GM21390 (cell line): ENCODE data around the gene NTSR2.

Source experiments
- ATAC-seq: cut with Tn5 transposase; IDR thresholded peaks from one replicate; pipeline ENCODE4 v1.9.1; 2021; ENCODE audit not compliant: unreplicated experiment

NTSR2 gene

DNA sequence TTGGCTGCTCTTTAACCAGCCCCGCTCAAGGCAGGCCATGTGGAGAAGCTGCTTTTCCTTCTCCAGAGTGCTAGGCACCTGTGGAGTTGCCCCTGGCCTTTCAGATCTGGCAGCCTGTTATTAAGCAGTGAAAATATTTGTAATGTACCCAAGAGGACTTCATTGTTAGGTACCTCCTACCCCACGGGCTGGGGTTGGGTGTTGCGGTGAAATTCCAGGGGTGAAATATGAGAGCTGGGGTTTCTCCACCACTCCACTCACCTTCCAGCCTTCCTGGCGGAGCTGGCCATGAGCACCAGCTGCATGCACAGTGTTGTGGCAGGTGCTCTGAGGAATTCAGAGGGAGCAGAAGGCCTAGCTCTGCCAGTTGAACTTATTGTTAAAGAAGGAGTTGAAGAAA lies 39.1 kb downstream of the NTSR2 start:
- ATAC-seq, result no peak

DNA sequence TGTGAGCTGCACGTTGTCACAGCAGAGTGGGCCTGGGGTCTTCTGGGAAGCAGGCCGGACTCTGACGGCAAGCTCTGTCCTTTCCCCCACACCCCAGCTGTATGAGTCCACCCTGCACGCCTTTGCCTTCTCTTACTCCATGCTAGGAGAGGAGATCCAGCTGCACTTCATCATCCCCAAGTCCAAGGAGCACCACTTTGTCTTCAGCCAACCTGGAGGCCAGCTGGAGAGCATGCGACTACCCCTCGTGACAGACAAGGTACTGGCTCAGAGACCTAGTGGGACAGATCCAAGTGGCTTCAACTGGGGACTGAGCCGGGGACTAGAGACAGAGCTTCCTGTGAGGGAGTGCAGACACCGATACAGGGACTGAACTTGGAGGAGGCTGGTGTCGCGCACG lies 40.1 kb downstream of the NTSR2 start:
- no peak for ATAC-seq

DNA sequence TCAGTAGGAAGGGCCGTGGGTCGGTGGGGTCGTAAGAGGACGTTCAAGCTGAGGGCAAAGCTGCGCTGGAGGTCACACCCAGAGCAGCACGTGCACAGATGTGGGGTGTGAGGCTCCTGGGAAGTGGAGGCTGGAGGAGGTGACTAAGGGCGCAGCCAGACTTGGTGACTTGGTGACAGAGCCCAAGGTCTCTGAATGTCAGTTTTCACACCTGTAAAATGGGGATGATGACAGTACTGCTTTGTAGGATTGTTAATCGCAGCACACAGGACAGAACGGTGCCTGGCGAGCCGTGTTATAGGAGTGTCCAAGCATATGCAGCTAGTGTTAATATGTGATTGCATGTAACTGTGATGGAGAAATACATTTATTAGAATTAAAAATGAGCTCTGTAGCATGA lies 40.8 kb downstream of the NTSR2 start:
- ATAC-seq, result no peak

- ATAC-seq, result no peak
These were observed 41.3 kb downstream of the NTSR2 start for GRCh38 chr2:11628675-11629074.

DNA sequence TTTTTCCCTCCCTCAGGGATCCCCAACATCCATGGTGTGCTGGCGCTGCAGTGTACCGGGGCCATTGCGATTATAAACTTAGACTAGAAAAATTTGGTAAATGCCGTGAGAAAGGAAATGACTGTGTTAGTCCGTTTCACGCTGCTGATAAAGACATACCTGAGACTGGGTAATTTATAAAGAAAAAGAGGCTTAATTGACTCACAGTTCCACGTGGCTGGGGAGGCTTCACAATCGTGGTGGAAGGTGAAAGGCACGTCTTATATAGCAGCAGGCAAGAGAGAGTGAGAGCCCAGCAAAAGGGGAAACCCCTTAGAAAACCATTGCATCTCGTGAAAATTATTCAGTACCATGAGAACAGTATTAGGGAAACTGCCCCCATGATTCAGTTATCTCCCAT lies 44.3 kb downstream of the NTSR2 start:
- ATAC-seq, result no peak

- ATAC-seq, result no peak
These were observed 45.1 kb downstream of the NTSR2 start for GRCh38 chr2:11624893-11625292.

GRCh38 chr2:11622611-11623010 lies 47.4 kb downstream of the NTSR2 start:
- no peak for ATAC-seq

DNA sequence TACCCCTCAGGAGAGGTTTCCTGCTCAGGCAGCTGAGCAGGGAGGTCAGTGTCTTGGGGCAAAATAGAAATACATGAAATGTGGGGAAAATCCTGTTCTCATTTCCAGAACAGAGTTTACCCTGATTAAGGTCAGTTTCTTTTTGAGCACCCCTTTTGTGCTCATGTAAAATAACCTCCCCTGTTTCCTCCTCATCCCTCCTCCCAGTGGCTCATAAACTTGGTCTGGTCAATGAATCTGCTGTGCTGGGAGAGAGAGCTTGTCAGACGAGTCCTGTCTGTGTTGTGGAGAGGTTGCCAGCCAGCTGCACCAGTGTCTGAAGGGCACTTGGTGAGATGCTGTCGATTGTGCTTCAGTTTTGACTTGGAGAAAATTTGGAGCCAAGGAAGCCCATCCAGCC lies 48.6 kb downstream of the NTSR2 start:
- ATAC-seq, result no peak

DNA sequence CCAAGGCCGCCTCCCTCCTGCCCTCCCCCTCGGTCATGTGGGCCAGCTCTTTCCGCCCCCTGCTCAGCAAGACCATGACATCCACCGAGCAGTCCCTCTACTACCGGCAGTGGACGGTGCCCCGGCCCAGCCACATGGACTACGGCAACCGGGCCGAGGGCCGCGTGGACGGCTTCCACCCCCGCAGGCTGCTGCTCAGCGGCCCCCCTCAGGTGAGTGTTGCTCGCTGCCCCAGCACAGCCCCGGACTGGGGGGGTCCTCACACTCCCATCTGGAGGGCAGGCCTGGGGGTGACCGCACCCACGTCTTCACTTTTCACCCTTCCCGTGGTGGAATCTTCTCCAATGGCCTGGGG lies 51.3 kb downstream of the NTSR2 start:
- no peak for ATAC-seq

- no peak for ATAC-seq
These were observed 51.8 kb downstream of the NTSR2 start for GRCh38 chr2:11617984-11618707.

GRCh38 chr2:11617527-11617926 lies 52.5 kb downstream of the NTSR2 start:
- no peak for ATAC-seq

DNA sequence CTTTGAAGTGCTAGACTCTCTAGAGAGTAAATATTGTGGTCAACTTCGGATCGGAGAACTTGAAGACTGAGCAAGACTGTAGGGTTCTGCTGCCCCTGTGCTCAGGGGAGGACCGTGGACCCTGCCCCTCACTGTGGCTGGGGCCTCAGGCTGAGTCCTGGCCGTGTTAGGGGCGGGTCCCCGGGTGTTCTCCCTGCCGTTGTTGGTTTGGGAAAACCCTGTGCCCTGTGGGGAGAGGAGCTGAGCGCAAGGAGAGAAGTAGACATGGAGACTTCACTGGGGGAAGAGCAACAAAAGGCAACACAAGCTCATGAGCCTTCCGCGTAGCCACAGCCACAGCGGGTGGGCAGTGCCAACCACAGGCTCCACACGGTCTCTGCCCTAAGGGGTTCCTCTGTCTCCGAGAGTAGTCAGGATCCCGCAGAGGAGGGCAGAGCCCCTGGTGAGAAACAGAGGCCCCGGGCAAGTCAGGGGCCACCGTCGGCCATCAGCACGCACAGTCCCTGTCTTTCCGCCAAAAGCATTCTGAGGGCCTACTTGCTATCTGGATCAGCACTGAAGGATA lies 53.1 kb downstream of the NTSR2 start:
- ATAC-seq, result no peak

- no peak for ATAC-seq
These were observed 53.8 kb downstream of the NTSR2 start for GRCh38 chr2:11616097-11616687.

DNA sequence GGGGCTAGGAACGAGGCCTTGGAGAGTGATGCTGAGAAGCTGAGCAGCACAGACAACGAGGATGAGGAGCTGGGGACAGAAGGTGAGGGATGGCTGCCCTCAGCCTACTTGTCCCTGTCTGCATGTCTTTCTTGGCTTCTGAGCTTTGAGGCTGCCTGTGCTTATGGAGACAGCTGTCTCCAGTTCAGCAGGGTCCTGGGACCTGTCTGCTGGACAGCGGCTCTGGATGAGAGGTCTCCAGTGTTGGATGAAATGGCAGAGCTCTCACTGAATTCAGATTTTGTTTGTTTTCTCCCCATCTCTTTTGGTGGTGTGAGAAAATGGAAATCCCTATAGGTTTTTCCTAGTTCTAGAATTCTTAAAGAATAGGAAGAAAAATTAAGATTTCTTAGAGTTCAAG lies 54.8 kb downstream of the NTSR2 start:
- no peak for ATAC-seq

GRCh38 chr2:11613297-11613696 lies 56.7 kb downstream of the NTSR2 start:
- ATAC-seq, result no peak

GRCh38 chr2:11612553-11613215 lies 57.3 kb downstream of the NTSR2 start:
- no peak for ATAC-seq

GRCh38 chr2:11611251-11611650 lies 58.7 kb downstream of the NTSR2 start:
- no peak for ATAC-seq

- no peak for ATAC-seq
These were observed 59.3 kb downstream of the NTSR2 start for GRCh38 chr2:11610624-11611242.
